ENCODE results near the gene AGAP1. TPM values are rescaled to one million over a fixed set of nuclear protein-coding genes. Genes with fewer than 3 reads are reported as not detected.

Gene AGAP1
- total RNA-seq, 1 donor: 10.8 TPM

DNA sequence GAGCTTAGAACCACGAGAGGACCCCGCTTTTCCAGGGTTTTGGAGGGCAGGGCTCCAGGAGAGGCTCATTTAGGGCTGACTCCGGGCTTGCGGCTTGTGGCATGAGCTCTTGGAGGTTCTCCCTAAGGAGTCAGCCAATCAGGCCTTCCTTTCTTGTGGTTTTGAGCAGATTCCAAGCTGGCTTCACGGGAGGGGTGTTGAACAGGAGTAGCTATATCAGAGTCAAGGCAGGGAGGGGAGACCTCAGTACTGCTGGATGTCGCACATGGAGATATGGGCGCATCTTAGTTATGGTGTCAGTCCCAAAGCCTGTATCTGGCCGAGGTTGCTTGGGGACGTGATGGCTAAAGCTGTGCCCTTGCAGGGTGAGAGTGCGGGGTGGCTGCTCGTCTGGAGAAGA is 98.6 kb downstream of the AGAP1 start:
- DNase-seq (ENCODE audit: low read depth): no peak
- H3K4me3 ChIP-seq (ENCODE audit: low read depth, low read length): no peak overlapping the region
- TF ChIP-seq CTCF (IDR thresholded peaks at IDR 0.05; ENCODE audit: insufficient read depth, low read depth, low read length): no peak

- DNase-seq (ENCODE audit: low read depth): no peak
- TF ChIP-seq CTCF (IDR thresholded peaks at IDR 0.05; ENCODE audit: insufficient read depth, low read depth, low read length): no peak
- no peak overlapping the region for H3K4me3 ChIP-seq (ENCODE audit: low read depth, low read length)
Measured at GRCh38 chr2:235592836-235593235, 99.0 kb downstream of the AGAP1 start.

DNA sequence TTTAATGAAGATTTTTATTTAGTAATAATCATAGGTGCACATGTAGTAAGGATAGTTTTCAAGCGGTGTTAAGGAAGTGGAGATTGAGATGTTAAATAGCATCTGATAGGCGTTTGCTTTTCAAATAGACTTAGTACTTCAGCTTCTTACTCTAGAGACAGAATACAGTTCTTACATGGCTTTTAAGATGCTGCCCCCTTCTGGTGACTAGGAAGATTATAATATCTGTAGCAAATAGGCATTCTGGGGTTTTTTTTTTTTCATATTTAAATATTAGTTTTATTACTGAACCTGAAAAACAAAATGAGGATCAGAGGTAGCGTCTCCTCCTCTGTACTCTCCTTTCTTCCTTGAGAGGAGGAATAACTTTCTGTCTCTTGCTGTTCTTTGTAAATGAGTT is 100.2 kb downstream of the AGAP1 start:
- no peak overlapping the region for H3K4me3 ChIP-seq (ENCODE audit: low read depth, low read length)
- DNase-seq (ENCODE audit: low read depth): peak; percentile 90
- TF ChIP-seq CTCF (IDR thresholded peaks at IDR 0.05; ENCODE audit: insufficient read depth, low read depth, low read length): peak; percentile 64

- no peak overlapping the region for H3K4me3 ChIP-seq (ENCODE audit: low read depth, low read length)
- TF ChIP-seq CTCF (IDR thresholded peaks at IDR 0.05; ENCODE audit: insufficient read depth, low read depth, low read length): no peak
- DNase-seq (ENCODE audit: low read depth): no peak
Measured at GRCh38 chr2:235594964-235595363, 101.1 kb downstream of the AGAP1 start.

DNA sequence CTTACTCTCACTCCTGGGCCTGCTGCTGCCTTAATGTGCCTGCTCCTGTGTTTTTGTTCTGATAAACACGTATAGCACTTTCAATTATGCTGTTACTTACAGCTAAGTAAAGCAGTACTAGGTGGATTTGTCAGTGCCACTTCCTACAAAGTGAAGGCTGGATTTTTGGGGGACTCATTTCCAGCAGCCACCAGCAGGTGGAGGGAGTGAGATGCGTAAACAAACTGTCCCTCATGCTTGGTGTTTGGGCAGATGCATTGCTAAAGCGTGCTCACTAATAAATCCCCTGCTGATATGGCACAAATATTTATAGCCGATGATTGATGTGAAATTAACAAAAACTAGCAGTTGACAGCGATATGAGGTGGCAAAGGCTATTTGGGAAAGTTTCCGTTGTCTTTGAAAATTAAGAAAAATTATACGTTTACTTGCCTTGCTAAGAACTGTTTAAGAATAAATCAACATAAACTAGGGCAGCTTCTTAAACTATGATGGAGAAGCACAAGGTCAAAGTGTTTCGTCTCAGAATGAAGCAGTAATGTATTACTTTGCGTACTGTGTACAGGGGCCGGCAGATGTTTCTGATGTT is 101.7 kb downstream of the AGAP1 start:
- TF ChIP-seq CTCF (IDR thresholded peaks at IDR 0.05; ENCODE audit: insufficient read depth, low read depth, low read length): peak; percentile 94

DNA sequence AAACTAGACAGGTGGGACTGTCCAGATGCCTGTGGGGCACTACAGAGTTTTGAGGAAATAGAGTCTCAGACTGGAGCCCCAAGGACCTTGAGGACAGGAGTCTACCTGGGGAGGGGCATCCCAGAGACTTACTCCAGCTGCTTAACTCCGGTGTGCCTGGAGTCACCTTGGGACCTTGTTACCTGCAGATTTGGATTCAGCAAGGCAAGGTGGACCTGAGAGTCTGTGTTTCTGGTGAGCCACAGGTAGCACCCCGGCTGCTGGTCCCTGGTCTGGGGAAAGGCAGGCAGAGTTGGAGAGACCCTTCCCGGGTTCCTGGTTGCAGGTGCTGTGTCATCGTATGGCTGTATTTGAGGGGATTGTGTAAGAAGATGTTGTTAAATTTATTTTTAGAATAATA is 102.4 kb downstream of the AGAP1 start:
- DNase-seq (ENCODE audit: low read depth): no peak
- H3K4me3 ChIP-seq (ENCODE audit: low read depth, low read length): no peak overlapping the region
- no peak for TF ChIP-seq CTCF (IDR thresholded peaks at IDR 0.05; ENCODE audit: insufficient read depth, low read depth, low read length)

More for the DNA sequence above, 101.7 kb downstream of the AGAP1 start:
- DNase-seq (ENCODE audit: low read depth): peak; percentile 81
- H3K4me3 ChIP-seq (ENCODE audit: low read depth, low read length): no peak overlapping the region

- no peak for DNase-seq (ENCODE audit: low read depth)
- H3K4me3 ChIP-seq (ENCODE audit: low read depth, low read length): no peak overlapping the region
- TF ChIP-seq CTCF (IDR thresholded peaks at IDR 0.05; ENCODE audit: insufficient read depth, low read depth, low read length): no peak
Measured at GRCh38 chr2:235597081-235597615, 103.3 kb downstream of the AGAP1 start.

Data from fibroblast of villous mesenchyme (primary cell).